HG02759 (cell line): ENCODE measurements around the gene ZFR2.
A peak's percentile ranks its signal among the peaks of the same experiment; 100 is the strongest.
"Not testable (repeated sequence)": the region's sequence is repeated elsewhere in the genome, so short reads cannot be mapped to it uniquely, and the experiment has no call there.

Experiments used
- ATAC-seq: cut with Tn5 transposase; IDR thresholded peaks from one replicate; pipeline ENCODE4 v1.9.1; 2021; ENCODE audit warnings: mild to moderate bottlenecking, moderate library complexity; ENCODE audit not compliant: unreplicated experiment

The ZFR2 gene

DNA sequence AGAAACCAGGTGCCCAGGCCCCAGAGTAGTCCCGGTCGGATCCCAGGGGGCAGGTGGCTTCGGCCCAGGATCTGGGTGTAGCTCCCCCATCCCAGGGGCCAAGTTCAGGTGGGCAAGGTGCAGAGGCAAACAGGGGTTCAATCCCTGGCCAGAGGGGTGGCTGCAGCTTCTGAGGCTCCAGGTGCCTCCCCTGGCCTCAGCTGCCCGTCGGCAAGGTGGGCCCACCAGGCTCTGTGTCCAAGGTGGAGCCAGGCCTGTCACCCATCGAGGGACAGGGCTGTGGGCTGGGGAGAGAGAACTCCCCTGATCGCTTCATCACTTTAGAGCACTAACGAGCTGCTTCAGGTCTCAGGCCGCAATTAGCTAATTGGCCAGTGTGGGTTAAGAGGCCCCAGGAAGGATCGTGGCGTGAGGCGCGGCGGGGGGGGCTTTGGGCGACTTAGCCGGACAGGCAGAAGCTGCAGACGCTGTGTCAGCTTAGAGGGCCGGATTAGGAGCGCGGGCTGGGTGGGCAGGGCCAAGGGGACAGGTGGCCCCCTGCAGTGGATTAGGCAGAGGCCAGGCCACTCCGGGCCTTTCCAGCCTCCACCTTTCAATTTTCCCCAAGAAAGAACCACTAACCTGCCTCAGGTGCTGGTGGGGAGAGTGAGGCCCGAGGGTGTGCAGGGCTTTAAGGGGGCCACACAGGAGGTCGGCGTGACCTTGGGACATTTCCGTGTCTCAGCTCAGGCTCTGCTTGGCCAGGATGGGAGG is 94.0 kb downstream of the ZFR2 start:
- ATAC-seq: no peak

DNA sequence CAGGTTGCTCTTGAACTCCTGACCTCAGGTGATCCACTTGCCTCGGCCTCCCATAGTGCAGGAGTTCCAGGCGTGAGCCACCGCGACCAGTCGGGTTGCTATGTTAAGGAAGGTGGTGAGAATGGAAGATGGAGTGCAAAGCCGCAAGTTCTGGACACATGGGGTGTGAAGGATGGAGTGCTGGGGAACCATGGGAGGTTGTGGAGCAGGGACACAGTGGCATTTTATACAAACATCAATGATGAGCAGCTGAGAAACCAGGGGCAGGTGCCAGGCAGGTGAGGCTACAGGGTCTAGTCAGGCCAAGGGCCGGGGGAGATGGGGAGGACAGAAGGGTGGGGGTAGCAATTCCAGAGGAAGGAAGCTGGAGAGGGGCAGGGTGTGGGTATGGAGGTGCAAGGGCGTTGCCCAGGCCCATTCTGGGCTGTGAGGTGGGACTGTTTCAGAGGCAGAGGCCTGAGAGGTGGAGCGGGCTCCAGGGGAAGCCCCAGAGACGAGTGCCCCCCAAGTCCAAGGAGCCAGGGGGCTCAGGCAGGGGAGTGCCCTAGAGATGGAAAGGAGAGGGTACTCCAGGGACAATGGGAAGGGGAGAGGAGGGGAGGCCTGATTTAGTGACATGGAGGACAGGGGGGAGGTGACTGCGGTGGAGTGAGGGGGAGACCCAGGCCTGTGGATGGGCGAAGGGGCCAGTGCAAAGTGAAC is 94.9 kb downstream of the ZFR2 start:
- ATAC-seq: no peak

DNA sequence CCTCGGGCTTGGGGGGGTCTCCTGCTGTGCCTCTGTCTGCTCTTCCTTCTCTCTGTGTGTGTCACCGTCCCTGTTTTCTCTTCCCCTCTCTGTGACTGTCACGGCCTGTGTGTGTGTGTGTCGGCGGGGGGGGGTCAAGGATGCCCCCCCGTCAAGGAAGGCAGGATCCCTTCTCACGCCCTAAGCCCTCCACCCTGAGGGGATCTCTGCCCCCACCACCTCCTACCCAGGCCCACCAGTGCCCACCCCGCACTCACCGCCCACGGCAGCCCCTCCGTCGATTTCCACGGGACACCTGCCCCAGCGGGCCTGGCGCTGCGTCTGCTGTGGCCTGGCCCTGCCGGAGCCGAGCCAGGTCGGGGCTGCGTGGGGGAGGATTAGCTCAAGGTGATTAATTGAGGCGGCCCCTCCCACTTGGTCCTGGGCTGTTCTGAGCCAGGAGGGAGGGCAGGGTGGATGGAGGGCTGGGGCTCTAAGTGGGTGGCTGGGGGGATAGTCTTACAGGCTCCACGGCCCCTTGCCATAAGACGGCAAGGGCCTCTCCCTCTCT is 96.9 kb downstream of the ZFR2 start, which contains the start of gene RAX2:
Gene RAX2, minus strand, starts transcription at position 323 of the 550 bp plus-strand sequence. CDS start 486 bp downstream, outside the sequence.
- no peak for ATAC-seq

DNA sequence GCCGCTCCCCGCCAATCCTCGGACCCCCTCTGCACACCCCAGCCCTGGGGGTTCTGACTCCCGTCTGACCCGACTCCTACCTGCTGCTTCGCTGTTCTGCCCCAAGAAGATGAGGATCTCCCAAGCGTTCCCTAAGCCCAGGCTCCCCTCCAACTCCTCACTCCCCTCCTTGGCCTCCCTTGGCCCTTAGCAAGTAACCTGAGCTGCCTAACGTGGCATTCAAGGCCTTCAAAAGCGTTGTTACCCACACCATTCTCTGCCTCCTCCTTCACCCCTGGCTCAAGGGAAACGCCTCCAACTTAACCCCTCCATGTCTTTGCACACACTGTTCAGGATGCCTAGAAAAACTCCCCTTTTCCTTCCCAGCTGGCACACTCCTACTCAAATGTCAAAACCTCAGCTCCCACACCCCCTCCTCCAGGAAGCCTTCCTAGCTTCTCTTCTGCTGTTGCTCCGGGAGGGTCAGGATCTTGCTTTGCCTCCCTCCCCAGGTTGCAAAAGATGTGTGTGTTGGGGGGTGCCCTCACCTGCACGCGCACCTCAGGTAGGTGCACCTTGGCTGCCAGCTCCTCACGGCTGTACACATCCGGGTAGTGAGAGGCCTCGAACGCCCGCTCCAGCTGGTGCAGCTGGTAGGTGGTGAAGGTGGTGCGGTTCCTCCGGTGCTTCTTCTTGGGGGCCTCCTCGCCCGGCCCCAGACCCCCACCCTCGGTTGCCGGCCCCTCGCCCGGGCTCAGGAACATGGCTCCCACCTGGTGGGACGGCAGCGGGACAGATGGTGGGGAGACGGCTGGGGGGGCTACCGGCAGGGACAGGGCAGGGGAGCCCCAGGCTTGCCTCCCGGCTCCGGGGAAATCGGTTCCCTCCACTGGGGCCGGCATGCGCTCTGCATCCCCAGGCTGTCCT is 97.6 kb downstream of the ZFR2 start:
- ATAC-seq: no peak

DNA sequence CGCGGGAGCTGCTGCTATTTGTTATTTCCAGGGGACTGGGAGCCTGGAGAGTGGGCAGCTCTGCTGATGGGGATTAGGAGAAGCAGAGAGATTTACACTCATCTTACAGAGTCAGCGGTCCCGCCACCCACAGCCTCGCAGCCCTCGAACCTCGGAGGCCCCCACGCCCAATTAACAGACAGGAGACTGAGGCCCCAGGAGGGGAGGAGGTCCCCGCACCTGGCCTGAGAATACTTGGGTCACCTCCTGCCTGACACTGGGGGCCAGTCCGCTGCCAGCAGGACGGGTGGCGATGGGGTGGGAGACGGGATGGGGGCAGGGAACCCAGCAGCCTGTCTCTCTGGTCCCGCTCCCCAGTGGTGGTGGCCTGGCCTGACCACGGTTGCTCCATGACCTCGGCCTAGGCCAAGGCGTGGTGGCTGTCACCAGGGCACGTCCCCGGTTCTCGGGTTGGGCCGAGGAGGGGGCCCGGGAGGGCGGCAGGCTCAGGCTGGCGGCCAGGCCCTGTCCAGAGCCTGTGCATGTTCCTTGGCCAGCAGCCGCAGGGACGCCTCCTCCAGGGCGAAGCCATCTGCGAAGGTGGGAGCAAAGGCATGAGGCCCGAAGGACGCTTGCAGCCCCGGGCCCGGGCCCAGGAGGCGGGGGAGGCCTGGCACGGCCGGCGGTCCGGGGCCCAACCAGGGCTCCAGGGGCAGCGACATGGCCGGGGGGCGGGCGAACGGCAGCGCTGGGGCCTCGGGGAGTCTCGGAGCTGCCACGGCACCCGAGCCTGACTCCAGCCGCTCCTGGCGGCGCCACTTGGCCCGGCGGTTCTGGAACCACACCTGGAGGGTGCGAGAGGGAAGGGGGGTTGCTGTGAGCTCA is 98.5 kb downstream of the ZFR2 start:
- no peak for ATAC-seq

DNA sequence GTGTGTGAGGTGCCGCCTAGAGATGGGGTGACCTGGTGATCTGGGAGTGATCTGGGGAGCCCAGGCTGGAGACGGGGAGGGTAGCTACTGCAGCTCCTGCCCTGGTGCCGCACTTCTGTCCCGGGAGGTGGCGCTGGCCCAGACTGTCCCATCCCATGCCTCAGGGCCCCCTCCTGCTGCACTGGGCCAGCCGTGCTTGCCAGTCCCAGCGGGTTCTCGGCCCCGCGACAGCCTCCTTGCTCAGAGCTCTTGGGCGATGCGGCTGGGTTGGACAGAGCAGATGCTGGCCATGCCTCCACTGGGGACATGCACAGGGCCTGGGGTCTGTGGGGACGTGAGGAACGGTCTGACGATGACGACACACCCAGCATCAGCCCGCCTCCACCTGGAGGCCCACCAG is 99.3 kb downstream of the ZFR2 start:
- no peak for ATAC-seq

DNA sequence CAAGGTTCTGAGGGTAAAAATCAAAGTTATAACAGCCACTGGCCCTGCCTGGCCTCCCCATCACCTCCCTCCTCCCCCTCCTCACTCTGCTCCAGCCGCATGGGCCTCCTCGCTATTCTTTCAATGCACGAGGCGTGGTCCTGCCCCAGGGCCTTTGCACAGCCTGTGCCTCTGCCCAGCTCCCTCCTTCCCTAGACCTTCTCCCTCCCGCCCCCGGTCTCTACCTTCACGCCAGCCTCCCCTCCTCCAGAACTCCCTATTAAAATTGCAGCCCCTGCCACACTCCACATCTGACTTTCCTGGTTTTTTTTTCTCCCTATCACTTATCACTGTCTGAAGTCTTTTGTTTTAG is 100.1 kb downstream of the ZFR2 start:
- no peak for ATAC-seq

DNA sequence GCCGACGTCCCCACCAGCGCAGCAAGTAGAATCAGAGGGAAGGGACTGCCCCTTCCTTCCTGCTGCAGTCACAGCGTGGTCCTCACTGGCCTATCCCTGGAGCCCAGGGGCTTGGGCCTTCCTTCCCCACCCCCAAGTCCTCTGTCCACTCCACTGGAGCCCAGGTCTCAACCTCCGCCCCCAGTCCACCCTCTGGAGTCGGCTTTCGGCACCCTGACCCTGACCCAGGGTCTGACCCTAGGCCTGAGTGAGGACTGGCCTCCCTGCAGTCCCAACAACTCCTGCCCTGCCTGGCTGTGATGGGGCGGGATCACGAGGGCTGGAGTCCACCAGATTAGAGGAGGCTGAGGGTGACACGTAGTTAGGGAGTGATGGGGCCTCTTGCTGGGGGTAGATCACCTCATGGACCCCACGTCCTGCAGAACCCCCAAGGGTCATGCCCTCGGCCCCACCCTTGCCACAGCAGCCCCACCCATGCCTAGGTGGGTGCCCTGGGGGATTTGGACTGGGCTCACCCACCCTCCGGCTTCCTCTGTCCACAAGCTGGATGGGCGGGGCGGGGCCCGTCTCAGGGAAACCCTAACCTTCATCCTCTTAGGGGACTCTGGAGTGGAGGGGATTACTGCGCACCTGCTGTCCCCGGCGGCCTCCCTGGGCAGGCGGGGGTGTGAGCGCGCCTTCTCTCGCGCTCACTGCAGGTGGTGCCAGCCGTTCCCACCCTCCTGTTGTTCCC is 100.7 kb downstream of the ZFR2 start:
- ATAC-seq: no peak

DNA sequence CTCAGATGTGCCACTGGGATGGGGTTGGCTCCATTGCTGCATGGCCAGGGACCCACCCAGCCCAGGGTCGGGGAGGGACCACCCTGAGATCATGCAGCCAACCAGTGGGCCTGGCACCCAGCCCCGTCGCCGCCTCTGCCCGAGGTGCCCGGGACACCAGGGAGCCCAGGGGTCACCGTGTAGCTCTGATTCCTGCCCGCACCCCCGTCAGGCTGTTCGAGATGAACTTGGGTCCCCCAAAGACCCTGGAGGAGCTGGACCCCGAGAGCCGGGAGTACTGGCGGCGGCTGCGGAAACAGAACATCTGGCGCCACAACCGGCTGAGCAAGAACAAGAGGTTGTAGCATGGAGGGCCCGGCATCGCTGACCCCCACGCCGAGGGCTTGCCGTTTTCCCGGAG is 101.8 kb downstream of the ZFR2 start:
- no peak for ATAC-seq

DNA sequence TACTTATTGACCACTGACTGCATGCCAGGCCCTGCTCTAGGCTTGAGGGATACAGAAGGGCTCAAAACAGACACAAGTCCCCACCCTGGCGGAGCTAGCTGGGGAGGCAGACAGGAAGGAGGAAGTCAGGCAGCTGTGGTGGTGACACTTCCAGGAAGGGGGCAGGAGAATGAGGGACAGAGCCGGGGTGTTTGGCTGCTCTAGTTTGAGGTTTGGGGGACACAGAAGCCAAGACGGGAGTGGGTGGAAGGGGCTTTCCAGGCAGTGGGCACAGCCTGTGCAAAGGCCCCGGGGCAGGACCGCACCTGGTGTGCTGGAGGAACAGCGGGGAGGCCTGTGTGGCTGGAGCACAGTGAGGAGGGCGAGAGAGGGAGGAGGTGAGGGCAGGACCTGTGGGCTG is 102.3 kb downstream of the ZFR2 start:
- ATAC-seq: no peak

DNA sequence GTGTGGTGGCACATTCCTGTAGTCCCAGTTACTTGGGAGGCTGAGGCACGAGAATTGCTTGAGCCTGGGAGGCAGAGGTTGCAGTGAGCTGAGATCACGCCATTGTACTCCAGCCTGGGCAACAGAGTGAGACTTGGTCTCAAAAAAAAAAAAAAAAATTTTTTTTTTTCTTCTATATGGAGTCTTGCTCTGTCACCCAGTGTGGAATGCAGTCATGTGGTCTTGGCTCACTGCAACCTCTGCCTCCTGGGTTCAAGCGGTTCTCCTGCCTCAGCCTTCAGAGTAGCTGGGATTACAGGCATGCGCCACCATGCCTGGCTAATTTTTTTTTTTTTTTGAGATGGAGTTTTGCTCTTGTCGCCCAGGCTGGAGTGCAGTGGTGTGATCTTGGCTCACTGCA is 103.1 kb downstream of the ZFR2 start:
- not testable (repeated sequence) for ATAC-seq

DNA sequence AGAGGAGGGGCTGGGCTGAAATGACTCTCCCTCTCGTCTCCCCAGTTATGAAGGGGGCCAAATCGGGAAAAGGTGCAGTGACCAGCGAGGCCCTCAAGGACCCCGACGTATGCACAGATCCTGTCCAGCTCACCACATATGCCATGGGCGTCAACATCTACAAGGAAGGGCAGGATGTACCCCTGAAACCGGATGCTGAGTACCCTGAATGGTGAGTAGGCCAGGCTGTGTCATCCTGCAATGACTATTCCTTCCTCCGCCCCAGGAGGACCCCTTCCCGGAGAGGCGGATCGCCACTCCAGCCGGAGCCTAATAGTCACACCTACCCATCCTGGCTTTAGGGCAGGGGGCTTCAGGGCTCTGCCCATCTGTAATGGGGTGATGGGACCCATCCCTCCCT is 103.7 kb downstream of the ZFR2 start:
- no peak for ATAC-seq

DNA sequence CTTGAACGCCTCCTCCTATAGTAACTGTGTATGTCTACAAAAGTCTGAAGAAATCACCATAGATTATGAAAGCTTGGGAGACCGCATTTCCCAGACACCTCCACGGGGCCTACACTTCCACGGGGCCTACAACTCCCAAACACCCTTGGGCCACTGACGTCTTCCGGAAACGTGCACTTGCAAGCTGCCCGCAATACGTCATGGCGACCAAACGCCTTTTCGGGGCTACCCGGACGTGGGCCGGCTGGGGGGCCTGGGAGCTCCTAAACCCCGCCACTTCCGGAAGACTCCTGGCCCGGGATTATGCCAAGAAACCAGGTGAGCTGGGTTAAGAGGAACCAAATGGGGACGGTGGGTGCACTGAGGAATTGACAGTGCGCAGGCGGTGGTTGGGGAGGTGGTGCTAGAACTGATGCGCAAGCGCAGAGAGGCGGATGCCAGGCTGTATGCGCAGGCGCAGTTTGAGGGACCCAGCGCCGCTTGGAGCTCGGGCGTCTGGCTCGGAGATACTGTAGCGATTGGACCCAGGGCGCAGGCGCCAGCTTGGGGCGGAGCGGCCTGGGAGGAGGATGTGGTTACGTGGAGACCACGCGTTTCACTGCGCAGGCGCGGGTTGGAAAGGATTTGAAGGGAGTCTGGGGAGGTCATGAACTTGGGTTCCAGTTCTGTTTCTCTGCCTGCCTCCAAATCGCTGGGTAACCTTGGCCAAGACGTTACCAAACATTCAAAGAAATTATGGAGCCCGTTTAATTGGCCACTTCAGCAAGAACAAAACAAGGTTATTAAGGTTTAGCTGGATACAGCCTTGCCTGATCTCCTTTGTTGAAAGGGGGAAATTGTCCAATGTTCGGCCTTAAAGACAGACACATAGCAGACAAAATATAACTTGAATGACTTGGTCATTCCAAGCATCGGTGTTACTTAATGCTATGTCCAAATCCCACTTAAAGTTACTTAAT is 106.1 kb downstream of the ZFR2 start, which contains the start of gene MRPL54:
Gene MRPL54, plus strand, starts transcription at position 182 of the 959 bp plus-strand sequence. Its CDS starts 19 bp downstream, at position 201.
- ATAC-seq: peak; percentile 82

DNA sequence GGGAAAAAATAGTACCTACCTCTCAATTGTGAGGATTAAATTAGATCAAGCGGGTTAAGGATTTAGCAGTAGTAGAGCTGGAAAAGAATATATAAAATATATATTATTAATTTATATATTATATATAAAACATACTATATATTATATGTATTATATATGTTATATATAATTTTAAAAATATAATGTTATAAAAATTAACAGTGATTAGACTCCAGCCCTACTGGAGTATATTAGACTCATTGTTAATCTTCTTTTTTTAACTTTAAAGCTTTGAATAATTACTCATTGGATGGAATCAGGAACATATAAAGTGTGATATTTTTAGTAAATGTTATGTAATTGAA is 106.7 kb downstream of the ZFR2 start:
- no peak for ATAC-seq

DNA sequence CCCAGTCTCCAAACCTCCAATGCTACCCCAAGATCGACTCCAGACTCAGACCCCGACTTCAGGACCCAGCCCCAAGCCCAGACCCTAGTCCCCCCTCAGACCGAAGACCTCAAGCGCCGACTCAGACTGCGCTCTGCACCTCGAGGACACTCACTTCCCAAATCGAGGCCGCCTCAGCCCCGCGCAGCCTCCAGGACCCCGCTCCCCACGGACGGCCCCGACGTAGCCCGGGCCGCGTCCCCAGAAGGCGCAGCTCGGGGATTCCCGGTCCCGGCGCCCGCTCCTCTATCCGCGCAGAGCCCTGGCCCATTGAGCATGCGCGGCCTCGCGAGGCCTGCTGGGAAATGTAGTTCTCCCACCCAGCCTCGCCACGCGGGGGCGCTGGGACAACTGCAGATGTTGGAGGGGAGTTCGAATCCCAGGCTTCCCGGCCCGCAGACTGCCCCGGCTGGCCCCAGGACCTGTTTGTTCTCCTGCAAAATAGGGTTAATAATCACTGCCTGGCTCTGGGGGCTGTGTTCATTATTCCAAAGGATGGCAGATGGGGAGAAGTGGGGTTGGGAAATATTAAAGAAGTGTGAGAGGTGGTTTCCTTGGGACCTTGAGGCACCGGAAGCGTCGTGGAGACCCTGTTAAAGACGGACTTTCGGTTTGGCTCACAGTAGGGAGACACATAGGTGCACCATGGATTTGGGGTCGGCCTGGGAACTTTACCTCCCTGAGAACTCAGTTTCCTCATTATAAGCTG is 107.3 kb downstream of the ZFR2 start, which contains the start of gene APBA3:
Gene APBA3, minus strand, starts transcription at position 311 of the 748 bp plus-strand sequence. CDS start 1,428 bp downstream, outside the sequence.
- ATAC-seq: peak; percentile 52

DNA sequence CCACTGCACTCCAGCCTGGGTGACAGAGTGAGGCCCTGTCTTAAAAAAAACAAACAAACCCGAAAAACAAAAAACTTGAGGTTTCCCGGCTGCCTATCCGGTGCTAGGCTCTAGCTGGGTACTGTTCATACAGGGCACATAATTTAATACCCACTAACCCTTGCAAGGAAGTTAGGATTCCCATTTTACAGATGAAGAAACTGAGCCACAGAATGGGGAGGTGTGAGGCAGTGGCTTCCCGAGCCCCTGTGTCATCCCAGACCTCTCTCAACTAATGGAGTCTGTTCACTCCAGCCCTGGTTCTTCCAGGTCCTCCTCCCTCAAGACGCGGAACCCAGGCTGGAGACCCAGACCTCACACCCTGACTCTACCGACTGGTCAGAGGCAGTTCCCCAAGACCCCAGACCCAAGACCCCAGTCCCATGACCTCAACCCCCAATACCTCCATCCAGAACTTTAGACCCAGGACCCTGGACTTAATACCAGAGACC is 107.9 kb downstream of the ZFR2 start:
- no peak for ATAC-seq

DNA sequence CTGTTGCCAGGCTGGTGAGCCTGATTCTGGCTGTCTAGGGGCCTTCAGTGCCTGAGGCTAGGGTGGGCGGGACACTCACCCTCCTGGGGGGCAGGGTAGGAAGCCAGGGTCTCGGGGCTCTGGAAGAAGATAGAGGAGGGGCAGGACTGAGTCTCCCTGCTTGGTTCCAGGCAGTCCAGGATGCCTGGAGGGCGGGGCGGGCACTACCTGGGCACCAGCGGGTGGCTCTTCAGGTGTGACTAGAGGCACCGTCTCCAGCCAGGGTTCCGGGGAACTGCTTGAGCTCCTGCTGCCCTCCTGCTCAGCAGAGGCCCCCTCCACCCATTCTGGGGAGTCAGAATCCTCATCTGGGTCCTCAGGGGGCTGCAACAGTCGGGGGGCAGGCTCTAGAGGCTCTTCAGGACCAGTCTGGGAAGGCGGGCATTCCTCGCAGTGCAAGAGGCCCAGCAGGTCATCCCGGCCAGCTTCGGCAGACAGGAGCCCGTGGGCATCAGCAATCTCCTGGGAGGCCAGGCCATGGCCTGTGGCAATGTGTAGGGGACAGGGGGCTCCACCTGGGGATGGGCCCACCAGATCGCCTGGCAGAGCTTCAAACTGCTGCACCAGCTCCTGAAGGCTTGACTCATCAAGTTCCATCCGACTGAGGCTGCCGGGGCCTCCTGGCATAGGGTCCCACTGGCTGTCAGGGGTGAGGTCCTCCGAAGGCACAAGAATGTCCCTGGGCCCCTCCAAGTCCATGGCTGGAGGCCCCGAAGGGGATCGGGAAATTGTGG is 109.2 kb downstream of the ZFR2 start:
- no peak for ATAC-seq
